HG03196 (cell line): ENCODE results near the gene ARSB.
"Not testable (repeated sequence)": the region's sequence is repeated elsewhere in the genome, so short reads cannot be mapped to it uniquely, and the experiment has no call there.

Experiments used
- ATAC-seq: cut with Tn5 transposase; IDR thresholded peaks from one replicate; pipeline ENCODE4 v1.9.1; 2021; ENCODE audit not compliant: unreplicated experiment

Gene ARSB

GRCh38 chr5:78997090-78997489 lies 12.0 kb upstream of the ARSB start:
- ATAC-seq: no peak

GRCh38 chr5:78995521-78996007 lies 10.5 kb upstream of the ARSB start:
- no peak for ATAC-seq

GRCh38 chr5:78993165-78993564 lies 8.1 kb upstream of the ARSB start:
- no peak for ATAC-seq

- no peak for ATAC-seq
Observed at GRCh38 chr5:78992146-78992545, 7.0 kb upstream of the ARSB start.

- no peak for ATAC-seq
Observed at GRCh38 chr5:78989080-78989479, 4.0 kb upstream of the ARSB start.

GRCh38 chr5:78985725-78986223 lies 664 bp upstream of the ARSB start:
- peak; percentile 48 for ATAC-seq

GRCh38 chr5:78984439-78985115 lies 533 bp downstream of the ARSB start:
- ATAC-seq: peak; percentile 63

- ATAC-seq: no peak
Observed at GRCh38 chr5:78983601-78984438, 1.3 kb downstream of the ARSB start.

GRCh38 chr5:78983194-78983593 lies 1.9 kb downstream of the ARSB start:
- ATAC-seq: not testable (repeated sequence)

- ATAC-seq: no peak
Observed at GRCh38 chr5:78979909-78980308, 5.2 kb downstream of the ARSB start.

GRCh38 chr5:78979117-78979742 lies 5.9 kb downstream of the ARSB start:
- ATAC-seq: no peak

GRCh38 chr5:78975035-78975434 lies 10.1 kb downstream of the ARSB start:
- no peak for ATAC-seq

GRCh38 chr5:78974601-78975000 lies 10.5 kb downstream of the ARSB start:
- ATAC-seq: no peak

GRCh38 chr5:78974011-78974410 lies 11.1 kb downstream of the ARSB start:
- ATAC-seq: no peak

- ATAC-seq: no peak
Observed at GRCh38 chr5:78972654-78973428, 12.3 kb downstream of the ARSB start.

- no peak for ATAC-seq
Observed at GRCh38 chr5:78971998-78972397, 13.1 kb downstream of the ARSB start.

GRCh38 chr5:78968781-78969180 lies 16.3 kb downstream of the ARSB start:
- no peak for ATAC-seq

GRCh38 chr5:78964889-78965288 lies 20.2 kb downstream of the ARSB start:
- no peak for ATAC-seq

- no peak for ATAC-seq
Observed at GRCh38 chr5:78961743-78962142, 23.4 kb downstream of the ARSB start.

GRCh38 chr5:78959767-78960166 lies 25.3 kb downstream of the ARSB start:
- ATAC-seq: no peak
